HepG2 (cell line): ENCODE data around the gene CD109. TPM values are rescaled to one million over a fixed set of nuclear protein-coding genes. Genes with fewer than 3 reads are reported as not detected.
"Not testable (repeated sequence)": the region's sequence is repeated elsewhere in the genome, so short reads cannot be mapped to it uniquely, and the experiment has no call there.

ENCODE experiments used
- ATAC-seq: fragments of 200-7000 bp; cut with Tn5 transposase; 3 replicates; pipeline ENCODE4 v1.9.1; 2020; ENCODE audit warnings: mild to moderate bottlenecking, moderate library complexity
- BruUV-seq: library from RNA; stranded (reverse); fragments of 400-500 nt; replicated peaks from 2 replicates; lab custom pipeline; 2021; lab: Mats Ljungman, UMichigan
- CTCF ChIA-PET: fragments of 300-600 bp; formaldehyde crosslinking; extraction: SDS; loops from one replicate; lab custom pipeline; 2021; ENCODE audit warnings: low total read pairs, inconsistent platforms, low intra/inter-chr PET ratio; lab: Yijun Ruan, JAX
- POLR2A ChIA-PET: fragments of 350-600 bp; sonication (Branson Sonifier 250); formaldehyde crosslinking; loops from one replicate; lab custom pipeline; 2020; ENCODE audit warnings: antibody characterized with exemption, inconsistent platforms; lab: Yijun Ruan, JAX
- DNase-seq: peaks from one replicate; pipeline ENCODE4 v3.0.0-alpha.2; 2015; ENCODE audit warnings: low spot score
- FAIRE-seq: peaks from 3 replicates; lab custom pipeline; 2011; peaks lifted over from hg19 to GRCh38; lab: Jason Lieb, UNC
- H2AFZ ChIP-seq: one replicate; pipeline ENCODE4 v1.6.1; 2011; ENCODE audit warnings: low read length, inconsistent platforms
- H3K27ac ChIP-seq: fragments of 300-600 bp; 3 replicates; pipeline ENCODE4 v1.8.0; 2011; ENCODE audit warnings: mixed run types, mild to moderate bottlenecking, mixed read lengths, low read length, inconsistent platforms; ENCODE audit not compliant: insufficient read depth; ENCODE audit errors: extremely low read length
- H3K27me3 ChIP-seq, 2 experiments: fragments of 200-600 bp in 1 of 2; 2 replicates in 1 of 2; 3 replicates in 1 of 2; pipeline versions ENCODE4 v1.6.0 to v1.8.0; 2011; ENCODE audit warnings: low read length in 2 of 2, mild to moderate bottlenecking in 2 of 2, moderate library complexity in 2 of 2, inconsistent platforms in 1 of 2; ENCODE audit not compliant: insufficient read depth in 2 of 2, control insufficient read depth in 1 of 2
- H3K36me3 ChIP-seq, 2 experiments: fragments of 200-600 bp in 1 of 2; replicated peaks in 1 of 2; 2 replicates in 1 of 2; 3 replicates in 1 of 2; pipeline versions ENCODE4 v1.5.1 to v1.8.0; 2011; ENCODE audit warnings: low read length in 2 of 2, inconsistent platforms in 1 of 2; ENCODE audit not compliant: insufficient read depth in 2 of 2, control insufficient read depth in 1 of 2
- H3K4me1 ChIP-seq: 2 replicates; pipeline ENCODE4 v1.5.1; 2012; ENCODE audit warnings: low read length, inconsistent platforms; ENCODE audit not compliant: insufficient read depth
- H3K4me2 ChIP-seq: 2 replicates; pipeline ENCODE4 v1.6.0; 2011; ENCODE audit warnings: low read depth, low read length, inconsistent platforms
- H3K4me3 ChIP-seq, 3 experiments: fragments of 200-600 bp in 1 of 3; sonication (generic), shearing (Covaris generic) in 1 of 3; replicated peaks in 1 of 3; 2 replicates each; pipeline ENCODE4 v1.5.1; 2011 to 2016; ENCODE audit warnings: low read length in 3 of 3, inconsistent platforms in 2 of 3, low read depth in 2 of 3, mild to moderate bottlenecking in 2 of 3, control low read depth in 1 of 3, mixed read lengths in 1 of 3; ENCODE audit not compliant: insufficient read depth in 1 of 3
- H3K79me2 ChIP-seq: one replicate; pipeline ENCODE4 v1.6.1; 2011; ENCODE audit warnings: low read length, inconsistent platforms; ENCODE audit not compliant: insufficient read depth
- H3K9ac ChIP-seq: 2 replicates; pipeline ENCODE4 v1.6.0; 2011; ENCODE audit warnings: mild to moderate bottlenecking, low read depth, low read length, inconsistent platforms; ENCODE audit not compliant: insufficient read depth
- H3K9me3 ChIP-seq: 2 replicates; pipeline ENCODE4 v1.5.1; 2012; ENCODE audit warnings: mild to moderate bottlenecking, low read length
- H4K20me1 ChIP-seq: 2 replicates; pipeline ENCODE4 v1.6.0; 2011; ENCODE audit warnings: inconsistent platforms, mild to moderate bottlenecking, low read length, moderate library complexity; ENCODE audit not compliant: insufficient read depth
- ARID3A ChIP-seq: IDR thresholded peaks from 2 replicates; pipeline ENCODE4 v1.6.1; 2012; ENCODE audit warnings: low read depth, low read length, improper control_type of control experiment
- CHD4 ChIP-seq: fragments of 200-600 bp; sonication (generic); IDR thresholded peaks from 2 replicates; pipeline ENCODE4 v1.7.0; 2017; ENCODE audit warnings: mild to moderate bottlenecking, low read length, borderline replicate concordance
- CREBL2 ChIP-seq: sonication (generic); formaldehyde crosslinking; IDR thresholded peaks from 2 replicates; pipeline ENCODE4 v1.8.1; 2023; ENCODE audit warnings: missing genetic modification reagents, mild to moderate bottlenecking, borderline replicate concordance
- HINFP ChIP-seq: sonication (generic); formaldehyde crosslinking; IDR thresholded peaks from 2 replicates; pipeline ENCODE4 v1.4.0; 2020; ENCODE audit warnings: low read depth, mild to moderate bottlenecking, missing genetic modification reagents
- KAT2B ChIP-seq: fragments of 150-350 bp; IDR thresholded peaks from 2 replicates; pipeline ENCODE4 v1.6.1; 2014; ENCODE audit warnings: low read depth, low read length, borderline replicate concordance
- MTF2 ChIP-seq: sonication (generic); formaldehyde crosslinking; IDR thresholded peaks from 2 replicates; pipeline ENCODE4 v1.5.0; 2020; ENCODE audit warnings: missing genetic modification reagents, borderline replicate concordance
- NCOA5 ChIP-seq: sonication (generic); formaldehyde crosslinking; IDR thresholded peaks from 2 replicates; pipeline ENCODE4 v1.4.0; 2020; ENCODE audit warnings: missing genetic modification reagents
- PBX3 ChIP-seq: sonication (generic); formaldehyde crosslinking; IDR thresholded peaks from 2 replicates; pipeline ENCODE4 v1.8.1; 2023; ENCODE audit warnings: missing genetic modification reagents, inconsistent platforms, borderline replicate concordance
- SAFB2 ChIP-seq: sonication (generic); formaldehyde crosslinking; IDR thresholded peaks from 2 replicates; pipeline ENCODE4 v1.5.1; 2020; ENCODE audit warnings: missing genetic modification reagents, low read depth, mild to moderate bottlenecking, borderline replicate concordance
- TMF1 ChIP-seq: sonication (generic); formaldehyde crosslinking; IDR thresholded peaks from 2 replicates; pipeline ENCODE4 v1.8.1; 2022; ENCODE audit warnings: low read depth, missing genetic modification reagents
- ZNF790 ChIP-seq: sonication (generic); formaldehyde crosslinking; IDR thresholded peaks from 2 replicates; pipeline ENCODE4 v1.8.0; 2022; ENCODE audit warnings: missing genetic modification reagents, mild to moderate bottlenecking, borderline replicate concordance
- ZNF878 ChIP-seq: sonication (generic); formaldehyde crosslinking; IDR thresholded peaks from 2 replicates; pipeline ENCODE4 v1.8.1; 2023; ENCODE audit warnings: mild to moderate bottlenecking, missing genetic modification reagents, moderate library complexity
- WGBS: methylation state at CpG from one replicate; pipeline ENCODE4 v1.1.6; 2017; ENCODE audit warnings: low lambda C conversion rate; 5-methylcytosine and 5-hydroxymethylcytosine counted together
- in situ Hi-C: cut with HindIII; loops from 2 replicates; pipeline ENCODE4 v1.10.0; 2017; ENCODE audit warnings: low pct_unique_long_range_greater_than_20kb; ENCODE audit not compliant: extremely low pct_ligation_motif_present
- intact Hi-C: fragments of 100-400 bp; cut with micrococcal nuclease; formaldehyde crosslinking; loops from one replicate; pipeline ENCODE4 v1.10.0; 2022; ENCODE audit not compliant: unreplicated experiment
- polyA plus RNA-seq, 8 experiments: library from polyadenylated mRNA; depleted of rRNA in 3 of 8; stranded (reverse) in 7 of 8; unstranded in 1 of 8; fragments of >200 nt; fragmentation: Illumina TruSeq in 4 of 8; extraction: Trizol in 4 of 8; gene quantifications; 2 replicates each; pipeline versions ENCODE4 v1.2.1 to v1.2.3, GENCODE V29; 2011 to 2016; ENCODE audit warnings: low read depth in 4 of 8, missing spikeins in 1 of 8, mixed read lengths in 1 of 8; ENCODE audit not compliant: insufficient read depth in 1 of 8
- total RNA-seq, 5 experiments: library from RNA; depleted of rRNA; stranded (reverse); fragments of >200 nt; fragmentation: Illumina TruSeq; extraction: Trizol; gene quantifications; 2 replicates each; pipeline ENCODE4 v1.2.3, GENCODE V29; 2016; ENCODE audit warnings: low read depth in 1 of 5

CD109 gene
- total and polyA plus RNA-seq, 2 of the 13 experiments (the other 11 are each of a cell fraction or from before 2014, with no cell fraction given) = 0.93 to 2.1 TPM

GRCh38 chr6:73830119-73830518 is 134.1 kb downstream of the CD109 start (continued):
- TF ChIP-seq PBX3 (CRISPR knock-in tag) (no peak), HINFP (CRISPR knock-in tag) (no peak), ZNF790 (CRISPR knock-in tag) (no peak), CREBL2 (CRISPR knock-in tag) (no peak), NCOA5 (CRISPR knock-in tag) (no peak), SAFB2 (CRISPR knock-in tag) (no peak), TMF1 (no peak), ARID3A (no peak)
- TF ChIP-seq, all 625 proteins: peak for 0

- FAIRE-seq = no peak
- no peak overlapping the region for H3K27ac ChIP-seq
- H3K4me2 ChIP-seq = no peak overlapping the region
- H3K4me1 ChIP-seq = no peaks in the 10 kb centered on the region
- H3K4me3 ChIP-seq = no peak overlapping the region
- TF ChIP-seq KAT2B (no peak), CHD4 (no peak), MTF2 (CRISPR knock-in tag) (no peak), ZNF878 (CRISPR knock-in tag) (no peak)
- no peaks in the 10 kb centered on the region for H3K36me3 ChIP-seq
- no peak for DNase-seq
- ChIA-PET CTCF (no interaction called here), POLR2A (no interaction called here)
- H2AFZ ChIP-seq = no peak overlapping the region
- no peak overlapping the region for H3K9ac ChIP-seq
- in situ Hi-C loops (no loop called here), intact Hi-C loops (no loop called here)
- H3K9me3 ChIP-seq = no peaks in the 10 kb centered on the region
- no peak for ATAC-seq
- no peaks in the 10 kb centered on the region for H3K79me2 ChIP-seq
- no peaks in the 10 kb centered on the region for H4K20me1 ChIP-seq
- no TSS peak for BruUV-seq
- 6% methylated on average over 1 of the region's 1 CpG for WGBS
- no peaks in the 10 kb centered on the region for H3K27me3 ChIP-seq
Measured at GRCh38 chr6:73832313-73832712, 136.3 kb downstream of the CD109 start.

GRCh38 chr6:73844696-73845095 is 148.7 kb downstream of the CD109 start:
- H2AFZ ChIP-seq, H3K36me3 ChIP-seq, CTCF ChIA-PET, intact Hi-C loops, H4K20me1 ChIP-seq, H3K9ac ChIP-seq, DNase-seq, ATAC-seq, FAIRE-seq, H3K9me3 ChIP-seq, BruUV-seq, H3K27me3 ChIP-seq, H3K4me1 ChIP-seq, H3K79me2 ChIP-seq, H3K27ac ChIP-seq, POLR2A ChIA-PET, H3K4me3 ChIP-seq, in situ Hi-C loops, H3K4me2 ChIP-seq: not testable (repeated sequence)
